SK-N-SH treated with all-trans-retinoic acid at 6 μM for 48 hours (cell line): ENCODE measurements around the gene AP4S1.
A peak's percentile ranks its signal among the peaks of the same experiment; 100 is the strongest.

ENCODE experiments used
- ATAC-seq: fragments of 200-7000 bp; cut with Tn5 transposase; 3 replicates; pipeline ENCODE4 v1.9.1; 2020; ENCODE audit warnings: mild to moderate bottlenecking, moderate library complexity
- ARNTL ChIP-seq: fragments of 450-650 bp; formaldehyde crosslinking; IDR thresholded peaks from 2 replicates; pipeline ENCODE4 v1.5.0; 2020; ENCODE audit warnings: low read depth, mild to moderate bottlenecking, moderate library complexity, borderline replicate concordance
- BACH2 ChIP-seq: fragments of 250-450 bp; sonication (Bioruptor Pico); IDR thresholded peaks from 2 replicates; pipeline ENCODE4 v1.9.0; 2021; ENCODE audit warnings: mild to moderate bottlenecking, borderline replicate concordance
- CSDC2 ChIP-seq: fragments of 250-450 bp; sonication (Bioruptor Pico); IDR thresholded peaks from 2 replicates; pipeline ENCODE4 v1.5.0; 2020; ENCODE audit warnings: mild to moderate bottlenecking, moderate library complexity
- ESRRG ChIP-seq: fragments of 250-450 bp; sonication (Bioruptor Pico); IDR thresholded peaks from 2 replicates; pipeline ENCODE4 v1.6.1; 2021; ENCODE audit warnings: mild to moderate bottlenecking
- ISL1 ChIP-seq: fragments of 250-450 bp; sonication (Bioruptor Pico); IDR thresholded peaks from 2 replicates; pipeline ENCODE4 v2.1.2; 2022; ENCODE audit warnings: mild to moderate bottlenecking, moderate library complexity
- OSR1 ChIP-seq: fragments of 250-450 bp; sonication (Bioruptor Pico); IDR thresholded peaks from 2 replicates; pipeline ENCODE4 v1.8.0; 2022; ENCODE audit warnings: moderate library complexity, mild to moderate bottlenecking, inconsistent platforms
- PPARA ChIP-seq: fragments of 250-450 bp; sonication (Bioruptor Pico); IDR thresholded peaks from 2 replicates; pipeline ENCODE4 v1.5.0; 2020; ENCODE audit warnings: mild to moderate bottlenecking, borderline replicate concordance
- RARB ChIP-seq: fragments of 250-450 bp; sonication (Bioruptor Pico); IDR thresholded peaks from 2 replicates; pipeline ENCODE4 v1.8.0; 2021; ENCODE audit warnings: mild to moderate bottlenecking, moderate library complexity
- SNAI2 ChIP-seq: fragments of 250-450 bp; sonication (Bioruptor Pico); IDR thresholded peaks from 2 replicates; pipeline ENCODE4 v1.5.0; 2020; ENCODE audit warnings: mild to moderate bottlenecking, moderate library complexity
- TCF4 ChIP-seq: fragments of 250-450 bp; sonication (Bioruptor Pico); IDR thresholded peaks from 2 replicates; pipeline ENCODE4 v1.8.0; 2021; ENCODE audit warnings: mild to moderate bottlenecking, moderate library complexity, borderline replicate concordance
- TOX ChIP-seq: fragments of 250-450 bp; sonication (Bioruptor Pico); IDR thresholded peaks from 2 replicates; pipeline ENCODE4 v1.8.0; 2021; ENCODE audit warnings: mild to moderate bottlenecking, moderate library complexity, borderline replicate concordance
- ZC3H10 ChIP-seq: fragments of 250-450 bp; sonication (Bioruptor Pico); IDR thresholded peaks from 2 replicates; pipeline ENCODE4 v1.5.1; 2021; ENCODE audit warnings: mild to moderate bottlenecking, moderate library complexity
- ZFP3 ChIP-seq: fragments of 250-450 bp; sonication (Bioruptor Pico); IDR thresholded peaks from 2 replicates; pipeline ENCODE4 v1.5.0; 2020; ENCODE audit warnings: mild to moderate bottlenecking, moderate library complexity
- ZFP30 ChIP-seq: fragments of 450-650 bp; formaldehyde crosslinking; IDR thresholded peaks from 2 replicates; pipeline ENCODE4 v1.5.0; 2022; ENCODE audit warnings: mild to moderate bottlenecking, moderate library complexity
- ZNF565 ChIP-seq: fragments of 450-650 bp; formaldehyde crosslinking; conservative IDR thresholded peaks from 2 replicates; pipeline ENCODE4 v1.5.0; 2020; ENCODE audit warnings: low read depth, mild to moderate bottlenecking, moderate library complexity
- ZNF70 ChIP-seq: fragments of 450-650 bp; formaldehyde crosslinking; IDR thresholded peaks from 2 replicates; pipeline ENCODE4 v1.5.0; 2020; ENCODE audit warnings: mild to moderate bottlenecking, moderate library complexity
- ZNF8 ChIP-seq: fragments of 450-650 bp; formaldehyde crosslinking; IDR thresholded peaks from 2 replicates; pipeline ENCODE4 v1.5.0; 2020; ENCODE audit warnings: mild to moderate bottlenecking, moderate library complexity
- TF ChIP-seq, protein P1 (sequence below): fragments of 250-450 bp; sonication (Bioruptor Pico); IDR thresholded peaks from 2 replicates; pipeline ENCODE4 v1.5.0; 2020; ENCODE audit warnings: mild to moderate bottlenecking, moderate library complexity
- TF ChIP-seq, protein P2 (sequence below): fragments of 250-450 bp; sonication (Bioruptor Pico); IDR thresholded peaks from 2 replicates; pipeline ENCODE4 v1.8.0; 2020; ENCODE audit warnings: mild to moderate bottlenecking, moderate library complexity, borderline replicate concordance
- TF ChIP-seq, protein P3 (sequence below): fragments of 250-450 bp; sonication (Bioruptor Pico); IDR thresholded peaks from 2 replicates; pipeline ENCODE4 v1.5.1; 2021; ENCODE audit warnings: mild to moderate bottlenecking, moderate library complexity
- TF ChIP-seq, protein P4 (sequence below): fragments of 250-450 bp; sonication (Bioruptor Pico); IDR thresholded peaks from 2 replicates; pipeline ENCODE4 v1.5.1; 2020; ENCODE audit warnings: low read depth, mild to moderate bottlenecking, moderate library complexity

The AP4S1 gene

DNA sequence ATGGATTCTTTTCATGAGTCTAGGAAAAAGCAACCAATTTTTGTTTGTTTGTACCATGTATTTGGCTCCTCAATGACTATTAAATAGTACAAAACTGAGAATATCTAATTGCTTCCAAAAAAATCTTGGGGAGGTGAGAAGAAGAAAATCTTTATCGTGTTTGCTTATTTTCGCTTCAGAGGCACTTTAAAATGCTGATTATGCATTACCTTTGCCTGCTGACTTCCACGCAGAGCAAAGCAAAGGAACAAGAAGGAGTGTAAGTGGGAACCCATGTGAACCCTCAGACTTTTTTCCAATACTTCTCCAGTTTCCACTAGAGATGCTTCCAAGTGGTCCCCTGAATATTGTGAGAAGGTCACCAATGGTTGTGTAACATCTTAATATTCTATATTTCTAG lies 43.9 kb downstream of the AP4S1 start:
- ATAC-seq, result no peak
- TF ChIP-seq BACH2 (CRISPR knock-in tag) (no peak), CSDC2 (CRISPR knock-in tag) (no peak), ZNF8 (no peak), RARB (no peak), ZNF565 (CRISPR knock-in tag) (no peak), TCF4 (CRISPR knock-in tag) (no peak), ESRRG (CRISPR knock-in tag) (no peak), ZFP30 (CRISPR knock-in tag) (no peak), ZC3H10 (CRISPR knock-in tag) (no peak), ARNTL (CRISPR knock-in tag) (no peak)

- TF ChIP-seq ARNTL (CRISPR knock-in tag) (no peak), ZNF565 (CRISPR knock-in tag) (no peak), ZFP3 (no peak), RARB (no peak)
- TF ChIP-seq, protein P1, sequence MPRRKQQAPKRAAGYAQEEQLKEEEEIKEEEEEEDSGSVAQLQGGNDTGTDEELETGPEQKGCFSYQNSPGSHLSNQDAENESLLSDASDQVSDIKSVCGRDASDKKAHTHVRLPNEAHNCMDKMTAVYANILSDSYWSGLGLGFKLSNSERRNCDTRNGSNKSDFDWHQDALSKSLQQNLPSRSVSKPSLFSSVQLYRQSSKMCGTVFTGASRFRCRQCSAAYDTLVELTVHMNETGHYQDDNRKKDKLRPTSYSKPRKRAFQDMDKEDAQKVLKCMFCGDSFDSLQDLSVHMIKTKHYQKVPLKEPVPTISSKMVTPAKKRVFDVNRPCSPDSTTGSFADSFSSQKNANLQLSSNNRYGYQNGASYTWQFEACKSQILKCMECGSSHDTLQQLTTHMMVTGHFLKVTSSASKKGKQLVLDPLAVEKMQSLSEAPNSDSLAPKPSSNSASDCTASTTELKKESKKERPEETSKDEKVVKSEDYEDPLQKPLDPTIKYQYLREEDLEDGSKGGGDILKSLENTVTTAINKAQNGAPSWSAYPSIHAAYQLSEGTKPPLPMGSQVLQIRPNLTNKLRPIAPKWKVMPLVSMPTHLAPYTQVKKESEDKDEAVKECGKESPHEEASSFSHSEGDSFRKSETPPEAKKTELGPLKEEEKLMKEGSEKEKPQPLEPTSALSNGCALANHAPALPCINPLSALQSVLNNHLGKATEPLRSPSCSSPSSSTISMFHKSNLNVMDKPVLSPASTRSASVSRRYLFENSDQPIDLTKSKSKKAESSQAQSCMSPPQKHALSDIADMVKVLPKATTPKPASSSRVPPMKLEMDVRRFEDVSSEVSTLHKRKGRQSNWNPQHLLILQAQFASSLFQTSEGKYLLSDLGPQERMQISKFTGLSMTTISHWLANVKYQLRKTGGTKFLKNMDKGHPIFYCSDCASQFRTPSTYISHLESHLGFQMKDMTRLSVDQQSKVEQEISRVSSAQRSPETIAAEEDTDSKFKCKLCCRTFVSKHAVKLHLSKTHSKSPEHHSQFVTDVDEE (CRISPR knock-in tag), result no peak
Measured at GRCh38 chr14:31070431-31070830, 45.0 kb downstream of the AP4S1 start.

GRCh38 chr14:31071151-31071550 lies 45.7 kb downstream of the AP4S1 start:
- ATAC-seq, result no peak
- no peak for TF ChIP-seq BACH2 (CRISPR knock-in tag)
- TF ChIP-seq, protein P2, sequence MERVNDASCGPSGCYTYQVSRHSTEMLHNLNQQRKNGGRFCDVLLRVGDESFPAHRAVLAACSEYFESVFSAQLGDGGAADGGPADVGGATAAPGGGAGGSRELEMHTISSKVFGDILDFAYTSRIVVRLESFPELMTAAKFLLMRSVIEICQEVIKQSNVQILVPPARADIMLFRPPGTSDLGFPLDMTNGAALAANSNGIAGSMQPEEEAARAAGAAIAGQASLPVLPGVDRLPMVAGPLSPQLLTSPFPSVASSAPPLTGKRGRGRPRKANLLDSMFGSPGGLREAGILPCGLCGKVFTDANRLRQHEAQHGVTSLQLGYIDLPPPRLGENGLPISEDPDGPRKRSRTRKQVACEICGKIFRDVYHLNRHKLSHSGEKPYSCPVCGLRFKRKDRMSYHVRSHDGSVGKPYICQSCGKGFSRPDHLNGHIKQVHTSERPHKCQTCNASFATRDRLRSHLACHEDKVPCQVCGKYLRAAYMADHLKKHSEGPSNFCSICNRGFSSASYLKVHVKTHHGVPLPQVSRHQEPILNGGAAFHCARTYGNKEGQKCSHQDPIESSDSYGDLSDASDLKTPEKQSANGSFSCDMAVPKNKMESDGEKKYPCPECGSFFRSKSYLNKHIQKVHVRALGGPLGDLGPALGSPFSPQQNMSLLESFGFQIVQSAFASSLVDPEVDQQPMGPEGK (CRISPR knock-in tag), result no peak
- TF ChIP-seq CSDC2 (CRISPR knock-in tag), result no peak
- TF ChIP-seq ARNTL (CRISPR knock-in tag), result no peak
- TF ChIP-seq ISL1 (CRISPR knock-in tag), result no peak
- TF ChIP-seq ZFP30 (CRISPR knock-in tag), result no peak
- TF ChIP-seq PPARA, result no peak
- no peak for TF ChIP-seq ZNF8
- TF ChIP-seq, all 23 proteins: peak for 0

More at GRCh38 chr14:31070431-31070830, 45.0 kb downstream of the AP4S1 start:
- peak; percentile 87 for ATAC-seq

DNA sequence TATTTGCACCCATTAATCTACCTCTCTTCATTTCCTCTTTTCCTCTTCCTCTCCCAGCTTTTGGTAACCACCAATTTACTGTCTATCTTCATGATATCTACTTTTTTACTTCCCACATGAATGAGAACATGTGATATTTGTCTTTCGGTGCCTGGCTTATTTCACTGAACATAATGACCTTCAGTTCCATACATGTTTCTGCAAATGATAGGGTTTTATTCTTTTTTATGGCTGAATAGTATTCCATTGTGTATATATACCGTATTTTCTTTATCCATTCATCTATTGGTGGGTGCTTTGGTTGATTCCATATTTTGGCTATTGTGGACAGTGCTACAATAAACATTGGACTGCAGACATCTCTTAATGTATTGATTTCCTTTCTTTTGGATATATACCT lies 49.7 kb downstream of the AP4S1 start:
- TF ChIP-seq ZNF8, result peak; percentile 50; the same call in 1 of the 2 replicates
- TF ChIP-seq CSDC2 (CRISPR knock-in tag), result no peak
- TF ChIP-seq, all 23 proteins: peak for 1
- no peak for ATAC-seq

- no peak for ATAC-seq
- TF ChIP-seq, protein P3, sequence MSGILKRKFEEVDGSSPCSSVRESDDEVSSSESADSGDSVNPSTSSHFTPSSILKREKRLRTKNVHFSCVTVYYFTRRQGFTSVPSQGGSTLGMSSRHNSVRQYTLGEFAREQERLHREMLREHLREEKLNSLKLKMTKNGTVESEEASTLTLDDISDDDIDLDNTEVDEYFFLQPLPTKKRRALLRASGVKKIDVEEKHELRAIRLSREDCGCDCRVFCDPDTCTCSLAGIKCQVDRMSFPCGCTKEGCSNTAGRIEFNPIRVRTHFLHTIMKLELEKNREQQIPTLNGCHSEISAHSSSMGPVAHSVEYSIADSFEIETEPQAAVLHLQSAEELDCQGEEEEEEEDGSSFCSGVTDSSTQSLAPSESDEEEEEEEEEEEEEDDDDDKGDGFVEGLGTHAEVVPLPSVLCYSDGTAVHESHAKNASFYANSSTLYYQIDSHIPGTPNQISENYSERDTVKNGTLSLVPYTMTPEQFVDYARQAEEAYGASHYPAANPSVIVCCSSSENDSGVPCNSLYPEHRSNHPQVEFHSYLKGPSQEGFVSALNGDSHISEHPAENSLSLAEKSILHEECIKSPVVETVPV (CRISPR knock-in tag), result no peak
- no peak for TF ChIP-seq ZNF8
- TF ChIP-seq, protein P1 (CRISPR knock-in tag), result no peak
- TF ChIP-seq TCF4 (CRISPR knock-in tag), result no peak
- TF ChIP-seq OSR1, result no peak
- TF ChIP-seq ZNF565 (CRISPR knock-in tag), result no peak
- TF ChIP-seq, protein P2 (CRISPR knock-in tag), result no peak
- no peak for TF ChIP-seq ZC3H10 (CRISPR knock-in tag)
- no peak for TF ChIP-seq ZFP30 (CRISPR knock-in tag)
- no peak for TF ChIP-seq TOX (CRISPR knock-in tag)
- no peak for TF ChIP-seq ZNF70 (CRISPR knock-in tag)
- no peak for TF ChIP-seq ESRRG (CRISPR knock-in tag)
- TF ChIP-seq, protein P4, sequence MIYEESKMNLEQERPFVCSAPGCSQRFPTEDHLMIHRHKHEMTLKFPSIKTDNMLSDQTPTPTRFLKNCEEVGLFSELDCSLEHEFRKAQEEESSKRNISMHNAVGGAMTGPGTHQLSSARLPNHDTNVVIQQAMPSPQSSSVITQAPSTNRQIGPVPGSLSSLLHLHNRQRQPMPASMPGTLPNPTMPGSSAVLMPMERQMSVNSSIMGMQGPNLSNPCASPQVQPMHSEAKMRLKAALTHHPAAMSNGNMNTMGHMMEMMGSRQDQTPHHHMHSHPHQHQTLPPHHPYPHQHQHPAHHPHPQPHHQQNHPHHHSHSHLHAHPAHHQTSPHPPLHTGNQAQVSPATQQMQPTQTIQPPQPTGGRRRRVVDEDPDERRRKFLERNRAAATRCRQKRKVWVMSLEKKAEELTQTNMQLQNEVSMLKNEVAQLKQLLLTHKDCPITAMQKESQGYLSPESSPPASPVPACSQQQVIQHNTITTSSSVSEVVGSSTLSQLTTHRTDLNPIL (CRISPR knock-in tag), result no peak
- no peak for TF ChIP-seq CSDC2 (CRISPR knock-in tag)
- TF ChIP-seq SNAI2 (CRISPR knock-in tag), result no peak
- TF ChIP-seq ISL1 (CRISPR knock-in tag), result no peak
- no peak for TF ChIP-seq PPARA
- TF ChIP-seq BACH2 (CRISPR knock-in tag), result no peak
Measured at GRCh38 chr14:31078766-31079165, 53.3 kb downstream of the AP4S1 start.
